Measurements from ENCODE around the gene ISL1.

ISL1 gene

DNA sequence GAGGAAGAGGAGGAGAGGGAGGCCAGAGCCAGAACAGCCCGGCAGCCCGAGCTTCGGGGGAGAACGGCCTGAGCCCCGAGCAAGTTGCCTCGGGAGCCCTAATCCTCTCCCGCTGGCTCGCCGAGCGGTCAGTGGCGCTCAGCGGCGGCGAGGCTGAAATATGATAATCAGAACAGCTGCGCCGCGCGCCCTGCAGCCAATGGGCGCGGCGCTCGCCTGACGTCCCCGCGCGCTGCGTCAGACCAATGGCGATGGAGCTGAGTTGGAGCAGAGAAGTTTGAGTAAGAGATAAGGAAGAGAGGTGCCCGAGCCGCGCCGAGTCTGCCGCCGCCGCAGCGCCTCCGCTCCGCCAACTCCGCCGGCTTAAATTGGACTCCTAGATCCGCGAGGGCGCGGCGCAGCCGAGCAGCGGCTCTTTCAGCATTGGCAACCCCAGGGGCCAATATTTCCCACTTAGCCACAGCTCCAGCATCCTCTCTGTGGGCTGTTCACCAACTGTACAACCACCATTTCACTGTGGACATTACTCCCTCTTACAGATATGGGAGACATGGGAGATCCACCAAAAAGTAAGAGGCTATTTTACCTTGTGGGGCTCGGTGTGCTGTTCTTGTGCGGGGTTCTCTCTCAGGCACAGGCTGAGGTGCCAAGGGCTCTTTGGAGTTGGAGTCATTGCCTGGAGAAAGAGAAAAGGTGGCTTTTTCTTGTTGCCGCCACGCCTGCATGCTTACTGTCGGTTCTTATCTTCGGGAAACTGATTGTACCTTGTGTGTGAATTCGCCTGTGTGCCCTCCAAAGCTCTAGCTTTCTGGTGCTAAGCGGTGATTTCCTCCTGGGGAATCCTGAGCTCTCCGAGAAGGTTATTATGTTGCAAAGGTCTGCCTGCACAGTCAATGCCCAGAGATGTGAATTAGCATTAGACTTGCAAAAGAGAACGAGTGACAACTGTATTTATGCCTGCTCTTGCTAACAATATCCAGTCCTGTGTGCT lies at the start of gene ISL1:
Gene ISL1, plus strand, starts transcription at position 318 of the 991 bp plus-strand sequence. Its CDS starts 224 bp downstream, at position 542.
- DNase-seq (ENCODE audit: low read depth in 2 of 2): no peak

DNA sequence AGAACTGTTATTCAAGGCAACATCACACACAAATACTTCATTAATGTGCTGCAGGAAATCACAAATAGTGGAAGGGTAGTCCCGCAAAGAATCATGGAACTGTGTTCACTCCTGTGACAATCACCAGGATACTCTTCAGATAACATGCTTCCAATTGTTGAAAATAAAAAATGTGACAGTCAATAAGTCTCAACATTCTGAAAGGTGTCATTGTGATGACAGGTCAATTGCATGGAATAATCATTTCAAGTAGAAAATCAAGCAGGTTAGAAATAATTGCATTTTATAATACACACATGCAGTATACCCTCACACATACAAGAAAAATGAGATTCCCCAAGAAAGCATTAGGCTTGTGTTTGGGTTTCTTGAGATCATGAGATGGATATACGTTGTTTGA lies 46.4 kb upstream of the ISL1 start:
- no peak for DNase-seq (ENCODE audit: low read depth in 2 of 2)

DNA sequence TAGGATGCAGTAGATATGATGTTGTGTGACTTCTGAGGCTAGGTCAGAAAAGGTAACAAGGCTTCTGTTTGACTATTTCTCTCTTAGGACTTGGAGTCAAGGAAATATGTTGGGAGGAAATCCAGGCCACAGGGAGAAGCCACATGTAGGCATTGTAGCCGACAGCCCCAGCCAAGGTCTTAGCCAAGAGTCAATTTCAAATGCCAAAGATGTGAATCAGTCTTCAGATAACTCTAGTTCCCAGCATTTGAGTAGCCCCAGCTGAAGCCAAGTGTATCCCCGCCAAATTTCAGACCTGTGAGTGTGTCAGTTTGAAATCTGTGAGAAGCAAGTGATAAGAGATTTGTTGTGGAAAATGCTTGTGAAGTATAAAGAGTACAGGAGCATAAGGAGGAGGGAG lies 38.1 kb upstream of the ISL1 start:
- no peak for DNase-seq (ENCODE audit: low read depth in 2 of 2)

DNA sequence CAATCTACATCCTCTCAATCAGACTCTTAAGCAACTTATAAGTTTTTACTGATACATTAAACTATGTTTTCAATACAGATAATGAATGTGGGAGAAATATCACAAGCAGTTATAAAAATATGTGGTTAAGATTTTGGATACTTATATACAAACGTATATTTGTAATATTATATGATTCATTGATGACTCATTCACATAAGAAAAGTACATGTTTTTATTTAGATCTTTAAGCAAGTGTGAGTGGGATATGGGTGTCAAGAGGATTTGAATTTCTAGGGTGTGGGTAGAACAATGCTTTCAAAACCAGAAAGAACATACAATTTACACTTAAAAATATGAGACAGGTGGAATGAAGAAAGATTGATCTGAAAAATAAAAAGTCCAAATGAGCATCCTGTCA lies 36.1 kb upstream of the ISL1 start:
- no peak for DNase-seq (ENCODE audit: low read depth in 2 of 2)

DNA sequence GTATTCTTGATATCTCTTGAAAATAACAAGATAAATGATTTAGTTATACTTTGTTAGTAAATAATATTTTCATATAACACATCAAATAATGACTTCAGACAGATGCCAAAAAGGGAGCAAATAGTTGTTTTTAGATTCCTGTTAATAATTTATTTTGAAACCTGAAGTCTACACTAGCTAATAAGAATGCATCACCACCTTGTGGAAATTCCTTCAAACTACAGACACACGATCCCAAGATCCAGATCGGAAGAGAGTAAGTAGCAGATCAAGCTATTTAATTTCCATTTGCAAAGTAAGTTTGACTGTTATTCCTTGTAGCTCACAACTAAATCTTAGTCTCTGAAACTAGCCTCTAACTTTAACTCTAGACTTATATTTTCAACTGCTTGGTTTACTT lies 35.5 kb upstream of the ISL1 start:
- DNase-seq (ENCODE audit: low read depth in 2 of 2): no peak

DNA sequence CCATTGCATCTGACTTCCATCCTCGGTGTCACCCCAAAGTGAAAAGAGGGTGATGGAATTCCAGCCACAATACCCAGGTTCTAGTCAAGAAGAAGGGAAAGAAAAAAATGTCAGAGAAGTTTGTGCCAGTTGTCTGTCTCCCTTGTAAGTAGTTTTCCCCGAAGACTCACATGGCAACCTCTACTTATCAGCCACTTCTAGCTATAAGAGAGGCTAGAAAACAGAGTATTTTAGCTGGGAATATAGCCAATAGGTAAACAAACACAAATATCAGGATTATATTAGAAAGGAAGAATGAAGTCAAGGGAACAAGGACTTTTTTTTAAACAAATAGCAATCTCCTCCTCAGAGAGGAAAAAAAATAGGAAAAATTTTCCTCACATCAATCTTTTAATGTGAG lies 12.2 kb upstream of the ISL1 start:
- no peak for DNase-seq (ENCODE audit: low read depth in 2 of 2)

DNA sequence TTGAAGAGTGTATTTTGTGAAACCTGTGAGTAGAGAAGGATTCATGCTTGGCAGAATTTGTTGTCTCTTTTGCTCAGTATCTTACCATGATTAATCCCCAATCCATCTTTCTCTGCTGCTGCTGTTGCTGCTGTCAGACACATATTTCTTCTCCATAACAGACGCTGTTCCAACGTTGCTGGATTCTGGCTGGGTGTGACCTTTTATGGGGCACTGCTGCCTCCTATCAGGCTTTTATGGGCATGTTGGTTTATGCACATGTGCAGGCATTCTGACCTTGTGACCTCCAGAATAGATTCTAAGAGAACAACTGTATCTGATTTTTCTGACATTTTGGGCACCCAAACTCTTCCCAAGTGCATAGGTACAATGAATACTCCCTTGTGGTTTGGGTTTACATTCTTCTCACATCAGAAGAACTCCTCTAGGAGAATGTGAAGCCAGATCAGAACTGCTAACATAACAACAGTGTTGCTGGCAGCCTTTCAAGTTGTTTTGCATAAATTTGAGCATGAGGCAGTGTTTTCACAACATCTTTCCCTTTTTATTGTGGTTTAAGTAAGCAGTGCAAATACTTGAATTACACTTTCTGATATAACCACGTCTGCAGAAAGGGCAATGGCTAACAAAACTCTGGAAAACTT lies 9.2 kb upstream of the ISL1 start:
- no peak for DNase-seq (ENCODE audit: low read depth in 2 of 2)

DNA sequence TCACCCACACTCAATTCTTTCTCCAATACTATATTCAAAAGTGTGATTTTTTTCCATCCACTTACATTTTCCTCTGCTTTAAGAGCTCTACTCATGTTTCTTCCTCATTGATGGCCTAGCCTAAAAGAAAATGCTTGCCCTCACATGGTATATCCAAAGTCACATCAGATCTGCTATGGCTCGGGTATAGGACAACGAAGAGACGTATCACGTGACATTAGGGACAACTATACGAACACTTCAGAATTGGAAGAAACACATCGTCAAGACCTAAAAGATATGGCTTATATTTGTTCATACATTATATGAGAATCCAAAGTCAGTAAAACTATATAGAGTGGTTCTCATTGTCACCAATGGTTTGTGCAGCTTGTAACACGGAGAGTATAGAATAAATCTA lies 8.2 kb upstream of the ISL1 start:
- no peak for DNase-seq (ENCODE audit: low read depth in 2 of 2)

DNA sequence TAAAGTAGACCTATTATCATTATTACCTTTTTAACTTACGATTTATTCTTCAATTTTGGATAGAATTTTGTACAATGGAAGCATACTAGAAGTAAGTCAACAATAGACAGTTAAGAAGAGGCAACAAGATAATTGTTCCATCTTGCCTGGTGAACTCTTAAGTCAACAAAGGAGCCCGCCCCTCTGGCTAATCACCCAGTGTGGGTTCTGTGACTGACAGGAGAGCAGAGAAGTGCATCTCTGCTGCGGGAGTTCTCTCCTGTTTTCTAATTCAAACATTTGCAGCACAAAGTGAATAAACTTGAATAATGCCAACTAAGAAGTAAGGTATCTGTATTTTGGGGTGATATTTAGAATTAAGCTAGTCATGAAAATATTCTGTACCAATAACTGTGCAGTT lies 6.7 kb upstream of the ISL1 start:
- DNase-seq (ENCODE audit: low read depth in 2 of 2): no peak

DNA sequence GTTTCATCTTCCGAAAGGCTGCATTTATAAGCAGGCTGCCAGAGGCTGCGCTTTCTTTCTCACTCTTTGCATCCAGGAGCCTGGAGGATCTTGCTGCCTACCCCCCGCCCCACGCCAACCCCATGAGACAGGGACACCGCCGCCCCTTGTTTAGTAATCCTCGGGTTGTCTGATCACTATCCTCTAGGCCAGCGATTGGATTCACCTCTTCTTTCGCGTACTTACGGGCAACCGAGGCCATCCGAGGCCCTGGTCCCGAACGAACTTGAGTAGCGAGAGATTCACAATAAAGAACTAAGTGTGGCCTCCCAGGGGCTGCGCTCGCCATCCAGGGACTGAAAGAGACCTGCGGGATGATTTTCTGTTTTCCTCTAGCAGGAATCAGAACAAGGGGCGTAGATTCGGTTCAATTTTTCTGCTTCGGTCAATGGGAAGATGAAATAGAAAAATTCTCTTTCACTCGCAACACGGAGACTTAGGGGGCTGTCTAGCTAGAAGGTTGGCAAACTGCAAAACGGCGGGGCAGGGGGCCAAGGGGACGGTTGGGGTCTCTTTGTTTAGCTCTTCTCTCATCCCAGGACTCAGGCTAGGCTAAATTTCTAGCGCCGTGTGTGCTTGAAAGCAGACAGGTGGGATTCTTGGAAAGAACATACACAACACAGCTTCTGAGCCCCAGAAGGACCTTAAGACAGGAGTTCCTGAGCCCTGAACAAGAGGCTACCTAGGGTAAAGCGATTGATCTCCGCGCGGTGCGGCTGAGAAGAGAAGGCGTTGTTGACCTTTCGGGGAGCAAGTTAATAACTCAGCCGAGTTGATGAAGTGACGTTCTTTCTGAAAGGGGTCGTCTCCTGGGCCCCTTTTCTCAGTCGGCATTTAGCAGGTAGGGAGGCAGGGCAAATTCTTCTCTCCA lies 5.8 kb upstream of the ISL1 start:
- DNase-seq (ENCODE audit: low read depth in 2 of 2): no peak

DNA sequence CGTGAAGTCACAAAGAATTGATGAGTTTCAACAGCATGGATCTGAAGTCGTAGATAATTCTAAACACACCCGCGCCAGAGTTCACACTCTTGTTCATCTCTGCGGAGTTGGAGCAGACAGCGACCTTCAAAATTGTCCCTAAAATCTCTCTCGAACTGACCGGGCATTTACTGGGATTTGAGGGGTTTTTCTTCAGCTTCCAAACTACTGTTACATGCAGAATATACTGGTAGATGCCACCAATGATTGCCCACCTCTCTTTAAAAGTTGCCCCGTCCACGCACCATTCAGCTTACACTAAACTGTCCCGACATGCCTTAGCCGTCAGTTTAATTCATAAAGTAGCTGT lies 5.2 kb upstream of the ISL1 start:
- DNase-seq (ENCODE audit: low read depth in 2 of 2): no peak

DNA sequence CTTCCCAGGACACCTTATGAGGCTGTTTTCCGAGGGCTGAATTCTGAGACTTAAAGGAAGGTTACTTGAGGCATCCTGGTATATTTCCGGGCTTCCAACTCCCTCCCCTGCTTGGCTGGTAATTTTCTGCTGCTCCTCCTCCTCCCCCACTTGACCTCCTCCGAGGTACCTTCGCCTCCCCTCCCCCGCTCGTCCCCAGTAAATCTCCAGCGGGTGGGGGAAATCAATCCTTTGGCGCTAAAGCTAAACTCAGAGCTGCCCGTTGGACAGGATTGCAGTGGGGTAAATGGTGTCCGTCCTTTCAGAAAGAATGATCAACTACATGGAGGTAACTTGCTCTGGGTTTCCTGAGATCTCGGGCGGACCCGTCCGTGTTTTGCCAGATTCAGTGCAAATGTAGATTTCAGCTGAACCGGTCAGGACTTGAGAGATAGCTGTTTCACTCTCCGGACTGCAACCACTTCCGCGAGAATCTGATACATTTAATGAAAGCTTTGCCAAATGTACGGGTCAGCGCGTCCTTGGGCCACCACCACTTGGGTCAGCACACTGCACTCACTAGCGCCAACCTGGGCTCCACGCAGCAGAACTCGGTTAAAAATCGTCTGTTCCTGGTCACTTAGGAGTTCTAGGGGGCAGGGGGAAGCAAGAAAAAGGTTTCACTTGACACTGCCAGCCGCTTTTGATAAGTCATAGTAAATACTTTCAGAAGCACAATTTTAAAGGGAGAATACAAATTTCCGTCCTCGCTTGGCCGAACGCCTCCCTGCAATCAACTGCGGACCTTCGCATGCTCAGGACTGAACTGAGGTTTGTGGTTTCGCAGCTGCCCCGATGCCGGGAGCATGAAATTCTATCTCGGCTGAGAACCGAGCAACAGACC lies 4.6 kb upstream of the ISL1 start:
- no peak for DNase-seq (ENCODE audit: low read depth in 2 of 2)

DNA sequence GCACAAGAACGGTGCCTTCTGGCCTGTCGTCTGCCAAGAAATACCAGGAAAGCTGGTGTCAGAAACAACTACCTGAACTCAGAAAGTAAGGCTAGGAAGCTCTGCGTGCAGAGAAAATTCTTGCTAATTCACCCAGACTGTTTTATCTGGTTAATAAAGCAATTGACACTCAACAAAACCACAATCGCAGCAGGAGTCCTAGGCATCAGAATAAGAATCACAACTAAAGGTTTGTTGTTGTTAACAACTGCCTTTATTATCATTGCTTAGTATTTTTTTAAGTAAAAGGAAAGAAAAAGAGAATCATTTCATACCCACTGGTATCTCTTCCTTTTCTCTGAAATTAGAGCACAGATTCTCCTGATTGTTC lies 3.9 kb upstream of the ISL1 start:
- no peak for DNase-seq (ENCODE audit: low read depth in 2 of 2)

DNA sequence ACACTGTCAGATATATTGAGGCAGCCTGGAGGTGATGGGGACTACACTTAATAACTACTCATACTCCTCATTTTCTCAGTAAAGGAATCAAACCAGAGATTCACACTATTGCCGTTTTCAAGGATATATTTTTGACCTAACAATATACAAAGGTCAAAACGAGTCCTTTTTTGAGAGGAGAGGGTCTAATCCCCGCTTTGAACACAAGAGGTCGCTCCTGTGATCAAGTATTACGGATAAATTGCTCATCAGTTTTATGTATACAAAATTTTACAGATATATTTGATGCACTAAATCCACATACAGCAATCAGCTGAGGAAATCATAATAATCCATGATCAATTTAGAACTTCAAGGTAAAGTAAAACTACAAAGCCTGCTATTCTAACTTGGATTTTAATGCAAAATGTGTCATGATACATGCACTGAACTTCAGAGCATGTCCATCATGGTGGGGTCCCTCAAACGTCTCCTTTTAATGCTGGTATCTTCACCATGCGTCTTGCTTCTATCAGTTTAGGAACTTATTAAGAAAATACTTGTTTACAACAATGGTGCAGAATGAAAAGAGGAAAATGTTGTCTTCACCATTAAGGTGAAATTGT lies 2.5 kb upstream of the ISL1 start:
- no peak for DNase-seq (ENCODE audit: low read depth in 2 of 2)

DNA sequence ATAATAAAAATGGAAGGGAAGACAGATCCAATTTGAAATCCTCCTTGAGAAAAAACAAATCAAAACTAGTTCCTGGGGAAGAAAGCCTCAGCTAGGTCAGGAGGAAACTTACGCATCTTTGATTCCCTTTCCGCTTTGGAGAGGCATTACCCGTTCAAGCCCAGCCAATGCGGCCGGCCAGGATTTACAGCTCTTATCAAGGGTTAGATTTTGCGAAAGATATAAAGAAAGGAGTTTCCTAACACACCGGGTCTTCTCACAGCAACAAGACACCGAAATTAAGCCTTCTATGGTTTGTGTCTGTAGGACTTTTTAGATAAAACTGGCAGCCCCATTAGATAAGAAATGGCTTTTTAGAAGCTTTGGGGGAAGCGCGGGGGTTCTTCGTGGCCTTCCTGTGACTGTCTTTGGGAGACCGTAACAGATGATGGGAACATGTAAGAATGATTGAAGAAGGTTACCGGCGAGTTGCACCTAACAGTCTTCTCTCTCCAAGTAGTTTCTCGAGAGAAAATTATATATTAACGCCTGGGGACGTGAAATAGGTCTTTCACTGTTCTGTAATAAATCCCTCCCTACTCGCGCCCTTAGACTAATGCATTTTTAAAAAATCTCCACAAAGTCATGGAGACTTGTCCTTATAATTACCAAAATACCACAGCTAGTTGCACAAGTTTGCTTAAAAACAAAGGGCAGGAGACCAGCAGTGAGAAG lies 1.3 kb upstream of the ISL1 start:
- no peak for DNase-seq (ENCODE audit: low read depth in 2 of 2)

DNA sequence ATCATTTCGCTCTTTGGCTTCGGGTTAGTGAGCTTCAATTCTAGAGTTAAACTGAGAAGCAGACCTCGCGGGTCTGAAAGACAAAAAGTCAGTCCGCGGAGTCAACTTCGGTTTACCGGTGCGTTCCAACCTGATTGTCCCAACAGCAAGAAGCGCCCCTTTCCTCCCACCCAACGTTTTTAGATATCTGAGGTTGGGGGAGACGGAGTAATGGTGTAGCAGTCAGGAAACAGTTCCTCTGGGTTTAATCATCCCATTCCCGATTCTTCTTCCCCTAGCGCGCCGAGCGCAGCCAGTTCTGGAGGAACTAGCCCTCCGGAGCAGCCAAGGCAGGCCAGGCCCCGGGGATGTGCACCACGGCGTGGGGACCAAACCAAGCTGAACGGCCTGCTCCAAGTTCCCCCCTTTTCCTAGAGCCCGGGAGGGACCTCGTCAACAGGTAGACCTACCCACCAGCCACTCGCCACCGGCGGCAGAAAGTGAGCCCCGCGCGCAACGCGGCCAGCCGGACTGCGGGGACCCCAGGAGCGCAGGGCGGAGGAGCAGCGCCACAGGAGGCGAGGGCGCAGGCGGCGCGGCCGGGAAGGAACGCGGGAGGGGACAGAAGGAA lies 622 bp upstream of the ISL1 start:
- DNase-seq (ENCODE audit: low read depth in 2 of 2): no peak

DNA sequence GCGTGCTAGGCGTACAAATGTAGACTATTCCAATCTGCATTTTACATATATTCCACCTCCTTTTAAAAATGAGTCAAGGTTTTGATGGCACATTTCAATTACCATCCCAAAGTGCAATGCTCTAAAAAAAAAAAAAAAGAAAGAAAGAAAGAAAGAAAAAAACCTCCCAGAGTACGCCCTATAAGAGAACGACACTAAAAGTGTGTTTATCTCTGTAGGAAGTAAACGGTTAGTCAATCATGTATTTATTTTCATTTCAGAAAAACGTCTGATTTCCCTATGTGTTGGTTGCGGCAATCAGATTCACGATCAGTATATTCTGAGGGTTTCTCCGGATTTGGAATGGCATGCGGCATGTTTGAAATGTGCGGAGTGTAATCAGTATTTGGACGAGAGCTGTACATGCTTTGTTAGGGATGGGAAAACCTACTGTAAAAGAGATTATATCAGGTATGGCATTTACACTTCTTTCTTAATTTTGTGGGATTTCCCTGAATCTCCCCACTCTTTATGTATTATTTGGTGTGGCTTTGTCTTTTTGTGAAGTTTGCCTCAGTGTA lies 1.1 kb downstream of the ISL1 start:
- DNase-seq (ENCODE audit: low read depth in 2 of 2): no peak

DNA sequence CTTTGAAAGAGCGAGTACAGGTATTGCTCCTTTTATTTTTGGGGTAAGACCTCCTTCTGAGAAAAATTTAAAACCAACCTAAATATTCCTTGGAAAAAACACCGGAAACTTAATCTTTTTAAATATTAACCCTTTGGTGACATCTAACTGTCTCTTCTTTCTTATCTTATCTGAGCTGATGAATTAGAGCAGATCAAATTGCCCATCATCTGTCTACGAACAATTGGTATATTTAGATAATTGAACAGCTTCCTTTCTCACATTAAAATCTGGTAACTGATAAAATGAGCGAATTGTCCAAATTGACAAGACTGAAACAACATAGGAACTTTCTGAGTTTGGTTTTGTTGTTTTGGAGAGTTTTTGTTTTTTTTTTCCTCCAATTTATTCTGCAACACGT lies 2.0 kb downstream of the ISL1 start:
- DNase-seq (ENCODE audit: low read depth in 2 of 2): no peak
